Fibroblast of mammary gland (primary cell): ENCODE measurements around the gene TMEM132E.

Experiments used
- DNase-seq: peaks from one replicate; pipeline ENCODE4 v3.0.0-alpha.2; 2010; ENCODE audit warnings: low read depth
- H3K4me3 ChIP-seq: 2 replicates; pipeline ENCODE4 v1.5.1; 2011; ENCODE audit warnings: low read depth, mild to moderate bottlenecking, low read length, moderate library complexity; ENCODE audit not compliant: control insufficient read depth
- TF ChIP-seq, protein P1 (sequence below): conservative IDR thresholded peaks from 2 replicates; pipeline ENCODE4 v1.5.1; 2011; ENCODE audit warnings: low read depth, low read length, inconsistent platforms; ENCODE audit not compliant: control insufficient read depth, insufficient read depth

TMEM132E gene

DNA sequence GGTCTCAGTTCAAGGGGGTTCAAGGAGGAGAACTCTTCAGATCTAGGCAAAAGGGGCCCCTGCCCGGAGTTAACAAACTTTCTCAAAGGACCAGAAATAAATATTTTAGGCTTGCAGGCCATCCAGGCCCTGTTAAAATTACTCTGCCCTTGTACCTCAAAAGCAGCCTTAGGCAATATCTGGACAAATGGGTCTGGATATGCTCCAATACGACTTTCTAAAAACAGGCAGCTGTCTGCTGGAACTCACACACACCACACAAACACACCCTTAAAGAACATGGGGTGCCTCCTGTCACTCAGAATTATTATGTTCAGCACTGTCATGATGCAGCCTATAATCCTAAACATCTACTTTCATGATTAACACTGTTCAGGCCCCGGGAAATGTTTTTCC lies 75.5 kb downstream of the TMEM132E start:
- TF ChIP-seq, protein P1, sequence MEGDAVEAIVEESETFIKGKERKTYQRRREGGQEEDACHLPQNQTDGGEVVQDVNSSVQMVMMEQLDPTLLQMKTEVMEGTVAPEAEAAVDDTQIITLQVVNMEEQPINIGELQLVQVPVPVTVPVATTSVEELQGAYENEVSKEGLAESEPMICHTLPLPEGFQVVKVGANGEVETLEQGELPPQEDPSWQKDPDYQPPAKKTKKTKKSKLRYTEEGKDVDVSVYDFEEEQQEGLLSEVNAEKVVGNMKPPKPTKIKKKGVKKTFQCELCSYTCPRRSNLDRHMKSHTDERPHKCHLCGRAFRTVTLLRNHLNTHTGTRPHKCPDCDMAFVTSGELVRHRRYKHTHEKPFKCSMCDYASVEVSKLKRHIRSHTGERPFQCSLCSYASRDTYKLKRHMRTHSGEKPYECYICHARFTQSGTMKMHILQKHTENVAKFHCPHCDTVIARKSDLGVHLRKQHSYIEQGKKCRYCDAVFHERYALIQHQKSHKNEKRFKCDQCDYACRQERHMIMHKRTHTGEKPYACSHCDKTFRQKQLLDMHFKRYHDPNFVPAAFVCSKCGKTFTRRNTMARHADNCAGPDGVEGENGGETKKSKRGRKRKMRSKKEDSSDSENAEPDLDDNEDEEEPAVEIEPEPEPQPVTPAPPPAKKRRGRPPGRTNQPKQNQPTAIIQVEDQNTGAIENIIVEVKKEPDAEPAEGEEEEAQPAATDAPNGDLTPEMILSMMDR, result no peak
- no peak for DNase-seq
- H3K4me3 ChIP-seq, result no peak overlapping the region

DNA sequence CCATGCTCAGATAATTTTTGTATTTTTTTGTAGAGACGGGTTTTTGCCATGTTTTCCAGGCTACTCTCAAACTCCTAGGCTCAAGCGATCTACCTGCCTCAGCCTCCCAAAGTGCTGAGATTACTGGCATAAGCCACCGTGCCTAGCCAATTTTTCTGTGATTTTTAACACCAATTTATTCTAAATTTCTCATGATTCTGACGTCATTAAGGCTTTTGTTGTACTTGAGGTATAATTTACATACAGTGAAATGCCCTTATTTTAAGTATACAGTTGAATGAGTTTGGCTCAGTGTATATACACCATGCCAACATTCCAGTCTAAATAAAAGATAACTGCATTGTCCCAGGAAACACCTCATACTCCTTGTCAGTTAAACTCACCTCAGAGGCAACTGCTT lies 77.4 kb downstream of the TMEM132E start:
- TF ChIP-seq, protein P1, result no peak
- H3K4me3 ChIP-seq, result no peak overlapping the region
- no peak for DNase-seq

DNA sequence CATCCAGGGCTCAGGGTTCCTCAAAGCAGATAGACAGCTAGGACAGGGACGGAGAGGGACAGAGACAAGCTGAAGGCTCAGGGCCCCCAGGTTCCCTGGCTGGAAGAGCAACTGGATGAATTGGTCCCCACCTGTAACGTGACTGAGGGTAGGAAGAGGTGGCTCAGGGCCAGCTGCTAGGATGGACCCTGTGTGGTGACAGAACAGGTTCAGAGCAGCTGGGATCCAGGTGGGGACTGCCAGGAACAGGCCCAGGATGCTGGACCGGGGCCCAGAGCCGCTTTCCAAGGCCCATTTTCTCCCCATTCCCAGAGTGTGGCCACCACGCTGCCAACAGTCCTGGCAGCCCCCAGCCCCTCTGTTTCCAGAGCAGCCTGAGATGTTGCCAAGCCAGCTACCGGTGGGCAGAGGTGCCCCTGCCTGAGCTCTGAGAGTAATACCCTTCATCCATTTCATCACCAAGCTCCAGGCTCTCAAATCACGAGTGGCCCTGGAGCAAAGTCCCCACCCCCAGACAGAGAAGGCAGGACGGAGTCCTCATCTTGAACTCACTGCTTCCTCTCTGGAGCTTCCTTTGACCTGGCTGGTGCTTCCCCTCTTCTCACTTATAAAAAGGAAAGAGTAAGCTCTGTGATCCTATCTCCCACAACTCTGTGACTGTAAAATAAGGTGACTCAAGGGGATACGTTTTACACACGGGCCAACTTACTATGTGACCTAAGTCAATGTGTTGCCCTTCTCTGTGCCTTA lies 79.6 kb downstream of the TMEM132E start:
- TF ChIP-seq, protein P1, result no peak

DNA sequence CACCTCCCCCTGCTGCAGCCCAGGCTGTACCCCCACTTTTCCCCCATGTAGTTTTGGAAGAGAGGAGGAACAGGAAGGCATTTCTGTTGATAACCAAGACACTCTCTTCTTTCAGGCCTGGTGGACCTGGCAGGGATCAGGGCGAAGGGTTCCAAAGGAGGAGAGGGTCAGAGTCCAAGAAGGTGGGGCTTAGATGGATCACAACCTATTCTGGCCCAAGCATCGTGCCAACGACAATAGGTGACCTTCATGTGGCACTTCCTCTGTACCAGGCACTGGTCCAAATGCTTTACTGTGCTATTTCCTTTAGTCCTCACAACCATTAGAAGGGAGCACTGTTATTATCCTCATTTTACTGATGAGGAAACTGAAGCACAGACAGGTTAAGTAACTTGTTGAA lies 84.3 kb downstream of the TMEM132E start:
- no peak for DNase-seq
- no peak overlapping the region for H3K4me3 ChIP-seq
- TF ChIP-seq, protein P1, result no peak

More for the DNA sequence above, 79.6 kb downstream of the TMEM132E start:
- no peak for DNase-seq
- no peak overlapping the region for H3K4me3 ChIP-seq

DNA sequence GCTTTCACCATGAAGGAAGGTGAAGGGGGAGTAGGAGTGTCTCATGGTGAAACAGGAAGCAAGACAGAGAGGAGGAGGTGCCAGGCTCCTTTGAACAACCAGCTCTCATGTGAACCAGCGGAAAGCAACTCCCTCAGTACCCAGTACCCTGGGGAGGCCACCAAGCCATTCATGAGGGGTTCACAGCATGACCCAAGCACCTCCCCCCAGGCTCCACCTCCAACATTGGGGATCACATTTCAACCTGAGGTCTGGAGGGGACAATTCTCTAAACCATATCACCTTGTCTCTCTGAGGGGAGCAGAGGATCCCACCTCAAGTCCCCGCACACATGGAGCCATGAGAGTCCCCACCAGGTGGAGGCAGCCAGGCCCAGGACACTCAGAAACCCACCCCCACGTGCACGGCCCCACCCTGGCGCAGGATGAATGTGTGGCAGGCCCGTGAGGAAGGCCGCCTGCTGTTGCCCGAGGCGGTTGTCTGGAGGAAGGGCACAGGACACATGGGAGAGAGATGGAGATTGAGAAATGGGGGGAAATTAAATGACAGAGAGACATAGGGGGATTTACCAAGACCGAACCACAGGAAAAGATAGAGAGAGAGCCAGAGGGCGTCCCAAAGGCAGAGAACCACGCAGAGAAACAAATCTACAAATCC lies 85.9 kb downstream of the TMEM132E start:
- H3K4me3 ChIP-seq, result no peak overlapping the region
- TF ChIP-seq, protein P1, result no peak
- no peak for DNase-seq

DNA sequence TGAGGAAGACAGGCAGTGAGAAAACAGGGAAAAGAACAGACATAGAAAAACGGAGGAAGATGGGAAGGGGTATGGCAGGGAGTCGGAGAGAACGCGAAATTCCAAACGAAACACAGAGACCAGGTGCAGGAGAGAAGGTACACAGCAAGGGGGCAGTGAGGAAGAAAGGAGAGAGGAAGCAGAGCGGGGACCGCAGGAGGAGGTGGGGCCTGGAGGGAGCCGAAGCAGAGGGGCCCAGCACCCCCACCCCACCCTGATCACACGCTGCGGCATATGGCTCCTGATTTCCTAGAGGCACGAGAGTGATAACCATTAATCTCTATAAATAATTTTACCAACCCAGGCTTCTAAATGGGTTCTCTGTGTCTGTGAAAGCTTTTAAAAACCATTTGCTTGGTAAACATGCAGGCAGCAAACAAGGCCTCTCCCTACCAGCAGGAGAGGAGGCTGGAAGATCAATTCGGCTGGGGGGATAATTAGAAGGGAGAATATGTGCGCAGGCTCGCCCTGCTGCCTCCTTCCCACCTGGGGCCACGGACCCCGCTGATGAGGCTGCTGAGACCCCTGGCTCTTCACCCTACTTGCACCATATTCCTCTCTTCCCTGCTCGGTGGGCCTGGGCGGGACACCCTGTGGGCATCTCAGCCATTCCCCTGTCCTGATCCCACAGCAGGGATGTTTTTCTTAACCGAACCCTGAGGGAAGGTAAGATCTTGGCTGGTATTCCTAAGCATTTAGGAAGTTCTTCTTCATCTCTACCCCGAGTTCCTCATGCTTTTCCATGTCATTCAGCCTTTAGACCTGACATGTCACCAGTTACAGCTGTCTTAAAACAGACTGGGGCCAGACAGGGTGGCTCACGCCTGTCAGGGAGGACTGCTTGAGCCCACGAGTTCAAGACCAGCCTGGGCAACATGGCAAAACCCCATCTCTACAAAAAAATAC lies 86.7 kb downstream of the TMEM132E start:
- TF ChIP-seq, protein P1, result no peak
- no peak overlapping the region for H3K4me3 ChIP-seq
- DNase-seq, result no peak
